ENCODE data around the gene SHC1. TPM values are rescaled to one million over a fixed set of nuclear protein-coding genes. Genes with fewer than 3 reads are reported as not detected.

Gene SHC1
- 43.0 TPM for total RNA-seq

GRCh38 chr1:154970631-154971340, at the start of gene SHC1:
Gene SHC1, minus strand, starts transcription at chr1:154970747. Its CDS starts 221 bp downstream, at chr1:154970526.
- peak; percentile 87 for DNase-seq (ENCODE audit: low spot score)
- ATAC-seq: peak; percentile 37

- ATAC-seq (no peak), DNase-seq (ENCODE audit: low spot score) (no peak)
These were observed 49.1 kb upstream of the SHC1 start for GRCh38 chr1:155019377-155020245.

- DNase-seq (ENCODE audit: low spot score) (no peak), ATAC-seq (no peak)
These were observed 48.2 kb upstream of the SHC1 start for GRCh38 chr1:155018617-155019348.

- ATAC-seq: no peak
- DNase-seq (ENCODE audit: low spot score): no peak
These were observed 47.4 kb upstream of the SHC1 start for GRCh38 chr1:155017946-155018316.

GRCh38 chr1:155017041-155017945, 46.7 kb upstream of the SHC1 start:
- DNase-seq (ENCODE audit: low spot score) (peak; percentile 86), ATAC-seq (peak; percentile 82)

- ATAC-seq (no peak), DNase-seq (ENCODE audit: low spot score) (peak; percentile 55)
These were observed 45.8 kb upstream of the SHC1 start for GRCh38 chr1:155016231-155016831.

- peak; percentile 55 for DNase-seq (ENCODE audit: low spot score)
- ATAC-seq: no peak
These were observed 45.1 kb upstream of the SHC1 start for GRCh38 chr1:155015527-155016230.

GRCh38 chr1:155014709-155015508, 44.4 kb upstream of the SHC1 start:
- ATAC-seq (no peak), DNase-seq (ENCODE audit: low spot score) (no peak)

GRCh38 chr1:155013632-155014031, 43.1 kb upstream of the SHC1 start:
- no peak for DNase-seq (ENCODE audit: low spot score)
- ATAC-seq: no peak

- DNase-seq (ENCODE audit: low spot score) (no peak), ATAC-seq (no peak)
These were observed 42.4 kb upstream of the SHC1 start for GRCh38 chr1:155012776-155013602.

GRCh38 chr1:155012026-155012546, 41.5 kb upstream of the SHC1 start:
- ATAC-seq: peak; percentile 39
- peak; percentile 69 for DNase-seq (ENCODE audit: low spot score)

- ATAC-seq: no peak
- no peak for DNase-seq (ENCODE audit: low spot score)
These were observed 41.0 kb upstream of the SHC1 start for GRCh38 chr1:155011437-155012025.

- ATAC-seq (no peak), DNase-seq (ENCODE audit: low spot score) (no peak)
These were observed 40.5 kb upstream of the SHC1 start for GRCh38 chr1:155011004-155011416.

GRCh38 chr1:155010211-155010918, 39.8 kb upstream of the SHC1 start:
- ATAC-seq: no peak
- no peak for DNase-seq (ENCODE audit: low spot score)

- ATAC-seq (no peak), DNase-seq (ENCODE audit: low spot score) (no peak)
These were observed 39.2 kb upstream of the SHC1 start for GRCh38 chr1:155009742-155010141.

GRCh38 chr1:155009221-155009711, 38.7 kb upstream of the SHC1 start:
- no peak for DNase-seq (ENCODE audit: low spot score)
- ATAC-seq: no peak

Measured in left lobe of liver (tissue), 2 donors.